Neural progenitor cell (in vitro differentiated cells): ENCODE measurements around the gene ATG13.

Experiments used
- EZH2 ChIP-seq: fragments of 200-600 bp; sonication (generic); IDR thresholded peaks from 2 replicates; pipeline ENCODE4 v1.6.1; 2017; ENCODE audit warnings: antibody characterized with exemption, mild to moderate bottlenecking, moderate library complexity
- EZH2phosphoT487 ChIP-seq: fragments of 200-600 bp; sonication (generic); IDR thresholded peaks from 2 replicates; pipeline ENCODE4 v1.6.1; 2017; ENCODE audit warnings: antibody characterized with exemption
- TF ChIP-seq, protein P1 (sequence below): fragments of 200-600 bp; sonication (generic); IDR thresholded peaks from 2 replicates; pipeline ENCODE4 v1.5.1; 2017; ENCODE audit warnings: antibody characterized with exemption, mild to moderate bottlenecking

DNA sequence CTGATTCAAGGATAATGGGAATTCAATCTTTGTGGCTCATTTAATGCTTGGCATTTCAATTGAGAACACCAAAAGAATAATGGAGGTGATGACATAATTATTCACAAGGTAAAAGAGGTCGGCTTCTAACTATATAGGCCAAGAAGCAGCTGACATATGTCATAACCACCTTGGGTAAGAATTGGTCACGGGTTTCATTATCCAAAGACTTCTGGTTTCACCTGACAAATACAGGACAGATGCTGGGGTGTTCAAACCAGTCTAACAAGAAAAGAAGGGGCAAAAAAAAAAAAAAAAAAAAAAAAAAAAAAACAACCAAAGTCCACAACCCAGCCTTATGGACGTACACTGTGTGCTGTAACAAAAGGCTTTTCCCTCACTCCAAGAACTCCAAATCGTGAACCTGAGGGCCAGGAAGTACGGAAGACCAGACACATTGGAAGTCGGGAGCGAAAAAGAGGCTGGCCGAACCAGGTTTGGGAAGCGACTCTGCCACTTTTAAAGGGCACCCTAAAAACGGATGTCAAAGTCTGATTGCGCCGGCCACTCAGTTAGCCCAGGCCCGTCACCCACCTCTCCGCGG lies 711 bp upstream of the ATG13 start:
- TF ChIP-seq, protein P1, sequence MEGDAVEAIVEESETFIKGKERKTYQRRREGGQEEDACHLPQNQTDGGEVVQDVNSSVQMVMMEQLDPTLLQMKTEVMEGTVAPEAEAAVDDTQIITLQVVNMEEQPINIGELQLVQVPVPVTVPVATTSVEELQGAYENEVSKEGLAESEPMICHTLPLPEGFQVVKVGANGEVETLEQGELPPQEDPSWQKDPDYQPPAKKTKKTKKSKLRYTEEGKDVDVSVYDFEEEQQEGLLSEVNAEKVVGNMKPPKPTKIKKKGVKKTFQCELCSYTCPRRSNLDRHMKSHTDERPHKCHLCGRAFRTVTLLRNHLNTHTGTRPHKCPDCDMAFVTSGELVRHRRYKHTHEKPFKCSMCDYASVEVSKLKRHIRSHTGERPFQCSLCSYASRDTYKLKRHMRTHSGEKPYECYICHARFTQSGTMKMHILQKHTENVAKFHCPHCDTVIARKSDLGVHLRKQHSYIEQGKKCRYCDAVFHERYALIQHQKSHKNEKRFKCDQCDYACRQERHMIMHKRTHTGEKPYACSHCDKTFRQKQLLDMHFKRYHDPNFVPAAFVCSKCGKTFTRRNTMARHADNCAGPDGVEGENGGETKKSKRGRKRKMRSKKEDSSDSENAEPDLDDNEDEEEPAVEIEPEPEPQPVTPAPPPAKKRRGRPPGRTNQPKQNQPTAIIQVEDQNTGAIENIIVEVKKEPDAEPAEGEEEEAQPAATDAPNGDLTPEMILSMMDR: no peak
- no peak for TF ChIP-seq EZH2phosphoT487
- no peak for TF ChIP-seq EZH2
